Tibial nerve (tissue), 4 donors: Measurements from ENCODE around the gene VTCN1. TPM values are rescaled to one million over a fixed set of nuclear protein-coding genes. Genes with fewer than 3 reads are reported as not detected.

ENCODE experiments used
- DNase-seq, 2 donors: peaks; one replicate each; pipeline ENCODE4 v3.0.0-alpha.2; 2019; ENCODE audit warnings: low spot score in 2 of 2
- H3K27ac ChIP-seq, 4 donors: fragments of 200-600 bp; sonication (generic) in 3 of 4; one replicate each; pipeline ENCODE4 v1.5.1; 2017 to 2019; ENCODE audit warnings: mild to moderate bottlenecking in 1 of 4
- H3K27me3 ChIP-seq, 2 donors: fragments of 200-600 bp; sonication (generic) in 1 of 2; one replicate each; pipeline versions ENCODE4 v1.5.1 to v1.6.0; 2017 to 2019
- H3K36me3 ChIP-seq, 3 donors: fragments of 200-600 bp; sonication (generic); one replicate each; pipeline ENCODE4 v1.5.1; 2018 to 2019
- H3K4me1 ChIP-seq, 4 donors: fragments of 200-600 bp; sonication (generic) in 3 of 4; one replicate each; pipeline ENCODE4 v1.5.1; 2017 to 2019
- H3K4me3 ChIP-seq, 4 donors: fragments of 200-600 bp; sonication (generic) in 3 of 4; one replicate each; pipeline ENCODE4 v1.5.1; 2017 to 2019; ENCODE audit warnings: mild to moderate bottlenecking in 1 of 4, moderate library complexity in 1 of 4
- H3K9me3 ChIP-seq, 4 donors: fragments of 200-600 bp; sonication (generic) in 3 of 4; one replicate each; pipeline ENCODE4 v1.5.1; 2017 to 2019
- CTCF ChIP-seq, 5 experiments: fragments of 200-600 bp in 3 of 5; fragments of 450-650 bp in 2 of 5; sonication (generic) in 3 of 5; IDR thresholded peaks; one replicate each; pipeline ENCODE4 v1.5.1; 2016 to 2019; ENCODE audit warnings: antibody characterized with exemption in 5 of 5, mild to moderate bottlenecking in 3 of 5, moderate library complexity in 2 of 5
- EP300 ChIP-seq, 2 donors: sonication (generic); formaldehyde crosslinking; IDR thresholded peaks; one replicate each; pipeline ENCODE4 v1.6.1; 2017; ENCODE audit warnings: antibody characterized with exemption in 2 of 2, mild to moderate bottlenecking in 1 of 2
- POLR2A ChIP-seq, 2 donors: fragments of 450-650 bp; IDR thresholded peaks; one replicate each; pipeline ENCODE4 v1.6.1; 2017; ENCODE audit warnings: antibody characterized with exemption in 2 of 2, mild to moderate bottlenecking in 2 of 2, moderate library complexity in 2 of 2
- WGBS, 2 donors: methylation state at CpG; one replicate each; pipeline ENCODE4 v1.1.5; 2018; 5-methylcytosine and 5-hydroxymethylcytosine counted together
- total RNA-seq, 4 donors: library from RNA; depleted of rRNA; stranded (reverse); fragments of >200 nt; gene quantifications; one replicate each; pipeline ENCODE4 v1.1.0, GENCODE V29; 2016

VTCN1 gene
- total RNA-seq, 4 donors from 2014 or later: not detected

- TF ChIP-seq POLR2A (IDR thresholded peaks at IDR 0.05) (no peak), EP300 (IDR thresholded peaks at IDR 0.05) (no peak), CTCF (IDR thresholded peaks at IDR 0.05) (no peak)
- Histone ChIP-seq H3K9me3 (peaks cover 0 to 2% (median 0%) of the 10 kb centered on the region in 4 donors), H3K4me1 (no peaks in the 10 kb centered on the region), H3K27ac (no peak overlapping the region), H3K4me3 (no peak overlapping the region), H3K27me3 (no peaks in the 10 kb centered on the region), H3K36me3 (no peaks in the 10 kb centered on the region)
- WGBS, 2 donors: 81 to 86% methylated on average over 2 of the region's 2 CpGs
- DNase-seq: no peak
Measured at GRCh38 chr1:117198097-117198496, 12.6 kb downstream of the VTCN1 start.

GRCh38 chr1:117189726-117190125 lies 21.0 kb downstream of the VTCN1 start:
- H3K4me1 ChIP-seq: no peaks in the 10 kb centered on the region
- H3K9me3 ChIP-seq: peaks cover 0 to 16% (median 0%) of the 10 kb centered on the region in 4 donors
- no peak overlapping the region for H3K27ac ChIP-seq
- H3K4me3 ChIP-seq: no peak overlapping the region
- DNase-seq: no peak
- TF ChIP-seq EP300 (IDR thresholded peaks at IDR 0.05): no peak
- no peak for TF ChIP-seq CTCF (IDR thresholded peaks at IDR 0.05)
- 89 to 93% methylated on average over 2 of the region's 2 CpGs for WGBS, 2 donors
- H3K36me3 ChIP-seq: no peaks in the 10 kb centered on the region
- no peaks in the 10 kb centered on the region for H3K27me3 ChIP-seq

GRCh38 chr1:117188816-117189437 lies 21.8 kb downstream of the VTCN1 start:
- 53 to 57% methylated on average over 8 of the region's 8 CpGs for WGBS, 2 donors
- no peak overlapping the region for H3K4me3 ChIP-seq
- TF ChIP-seq POLR2A (IDR thresholded peaks at IDR 0.05): no peak
- TF ChIP-seq EP300 (IDR thresholded peaks at IDR 0.05): no peak
- TF ChIP-seq CTCF (IDR thresholded peaks at IDR 0.05): no peak
- DNase-seq: no peak
- H3K36me3 ChIP-seq: no peaks in the 10 kb centered on the region
- H3K4me1 ChIP-seq: no peaks in the 10 kb centered on the region
- no peak overlapping the region for H3K27ac ChIP-seq
- no peaks in the 10 kb centered on the region for H3K27me3 ChIP-seq
- H3K9me3 ChIP-seq: peaks cover 0 to 16% (median 0%) of the 10 kb centered on the region in 4 donors

GRCh38 chr1:117188170-117188815 lies 22.4 kb downstream of the VTCN1 start:
- H3K4me3 ChIP-seq: no peak overlapping the region

More at GRCh38 chr1:117188170-117188815, 22.4 kb downstream of the VTCN1 start:
- H3K36me3 ChIP-seq: no peaks in the 10 kb centered on the region
- no peaks in the 10 kb centered on the region for H3K27me3 ChIP-seq
- peaks cover 0 to 16% (median 0%) of the 10 kb centered on the region in 4 donors for H3K9me3 ChIP-seq
- H3K27ac ChIP-seq: no peak overlapping the region
- 77 to 78% methylated on average over 5 of the region's 5 CpGs for whole genome bisulfite sequencing, 2 donors
- DNase-seq: no peak
- H3K4me1 ChIP-seq: no peaks in the 10 kb centered on the region
- TF ChIP-seq CTCF (IDR thresholded peaks at IDR 0.05): no peak
- TF ChIP-seq EP300 (IDR thresholded peaks at IDR 0.05): no peak
- no peak for TF ChIP-seq POLR2A (IDR thresholded peaks at IDR 0.05)
